IPS-18c (cell line): Measurements from ENCODE around the gene TRMT2A.

Source experiments
- H3K4me3 ChIP-seq: 2 replicates; pipeline ENCODE4 v1.7.0; 2013; ENCODE audit warnings: low read depth, mild to moderate bottlenecking, low read length, moderate library complexity; ENCODE audit not compliant: insufficient read depth
- H3K9me3 ChIP-seq: one replicate; pipeline ENCODE4 v1.6.1; 2013; ENCODE audit warnings: mild to moderate bottlenecking, low read length, moderate library complexity; ENCODE audit not compliant: control insufficient read depth, insufficient read depth

TRMT2A gene

GRCh38 chr22:20138417-20138738 lies 21.4 kb upstream of the TRMT2A start:
- Histone ChIP-seq H3K4me3 (no peak overlapping the region), H3K9me3 (no peaks in the 10 kb centered on the region)

- no peaks in the 10 kb centered on the region for H3K9me3 ChIP-seq
- no peak overlapping the region for H3K4me3 ChIP-seq
These were observed 20.8 kb upstream of the TRMT2A start for GRCh38 chr22:20137671-20138416.

- Histone ChIP-seq H3K9me3 (no peaks in the 10 kb centered on the region), H3K4me3 (no peak overlapping the region)
These were observed 20.1 kb upstream of the TRMT2A start for GRCh38 chr22:20137113-20137512.

- H3K9me3 ChIP-seq: no peaks in the 10 kb centered on the region
These were observed 19.5 kb upstream of the TRMT2A start for GRCh38 chr22:20136603-20136873.

GRCh38 chr22:20135806-20136602 lies 19.0 kb upstream of the TRMT2A start:
- Histone ChIP-seq H3K9me3 (no peaks in the 10 kb centered on the region), H3K4me3 (no peak overlapping the region)

More at GRCh38 chr22:20136603-20136873, 19.5 kb upstream of the TRMT2A start:
- no peak overlapping the region; the same call in 1 of the 2 replicates for H3K4me3 ChIP-seq

- Histone ChIP-seq H3K9me3 (no peaks in the 10 kb centered on the region), H3K4me3 (no peak overlapping the region)
These were observed 18.2 kb upstream of the TRMT2A start for GRCh38 chr22:20135265-20135664.

- no peak overlapping the region; the same call in 1 of the 2 replicates for H3K4me3 ChIP-seq
- no peaks in the 10 kb centered on the region for H3K9me3 ChIP-seq
These were observed 17.0 kb upstream of the TRMT2A start for GRCh38 chr22:20133930-20134549.

- Histone ChIP-seq H3K9me3 (no peaks in the 10 kb centered on the region), H3K4me3 (peak overlapping the region; percentile 57)
These were observed 15.7 kb upstream of the TRMT2A start for GRCh38 chr22:20132686-20133246.

GRCh38 chr22:20131859-20132685 lies 15.0 kb upstream of the TRMT2A start:
- peak overlapping the region; percentile 57 for H3K4me3 ChIP-seq
- H3K9me3 ChIP-seq: no peaks in the 10 kb centered on the region

GRCh38 chr22:20131597-20131858 lies 14.5 kb upstream of the TRMT2A start, which contains the start of gene ZDHHC8:
TSS of gene ZDHHC8 (plus strand) at chr22:20131804. CDS start at chr22:20131948, 144 bp downstream.
- H3K4me3 ChIP-seq: peak within 1 kb of the TSS; percentile 68

GRCh38 chr22:20130731-20131596 lies 13.9 kb upstream of the TRMT2A start:
- no peaks in the 10 kb centered on the region for H3K9me3 ChIP-seq
- H3K4me3 ChIP-seq: peak overlapping the region; percentile 68

More at GRCh38 chr22:20131597-20131858, 14.5 kb upstream of the TRMT2A start, which contains the start of gene ZDHHC8:
- no peaks in the 10 kb centered on the region for H3K9me3 ChIP-seq

- Histone ChIP-seq H3K9me3 (no peaks in the 10 kb centered on the region), H3K4me3 (no peak overlapping the region)
These were observed 13.3 kb upstream of the TRMT2A start for GRCh38 chr22:20130319-20130718.

- H3K9me3 ChIP-seq: no peaks in the 10 kb centered on the region
- H3K4me3 ChIP-seq: no peak overlapping the region
These were observed 12.7 kb upstream of the TRMT2A start for GRCh38 chr22:20129747-20130014.

GRCh38 chr22:20128902-20129746 lies 12.1 kb upstream of the TRMT2A start:
- H3K9me3 ChIP-seq: no peaks in the 10 kb centered on the region
- H3K4me3 ChIP-seq: no peak overlapping the region

- no peak overlapping the region for H3K4me3 ChIP-seq
- H3K9me3 ChIP-seq: no peaks in the 10 kb centered on the region
These were observed 11.5 kb upstream of the TRMT2A start for GRCh38 chr22:20128619-20128901.
